Panc1 (cell line): Measurements from ENCODE around the gene GPR21. TPM values are rescaled to one million over a fixed set of nuclear protein-coding genes. Genes with fewer than 3 reads are reported as not detected.

Experiments
- total RNA-seq: library from RNA; stranded (reverse); gene quantifications from one replicate; pipeline ENCODE4 v1.2.1, GENCODE V29; 2021; ENCODE audit not compliant: unreplicated experiment

The GPR21 gene
- total RNA-seq, 1 experiment from 2014 or later = not detected

Other genes with a start within 250 kb of the GPR21 start
- gene OR5C1, start 244.7 kb upstream of the GPR21 start, total RNA-seq = not detected
- not detected for gene OR1K1, start 233.5 kb upstream of the GPR21 start, total RNA-seq
- gene PDCL, start 205.1 kb upstream of the GPR21 start, total RNA-seq = 12.4 TPM
- gene RC3H2, start 128.3 kb upstream of the GPR21 start, total RNA-seq = 57.6 TPM
- gene ZBTB6, start 120.3 kb upstream of the GPR21 start, total RNA-seq = 5.9 TPM
- 4.5 TPM for gene ZBTB26, start 102.2 kb upstream of the GPR21 start, total RNA-seq
- 41.4 TPM for gene RABGAP1, start 92.6 kb upstream of the GPR21 start, total RNA-seq
- gene STRBP, start 234.9 kb downstream of the GPR21 start, total RNA-seq = 40.3 TPM